Left cardiac atrium (tissue), 4 donors: ENCODE results near the gene CTTN. TPM values are rescaled to one million over a fixed set of nuclear protein-coding genes. Genes with fewer than 3 reads are reported as not detected.

Experiments used
- ATAC-seq, 2 donors: fragments of 200-7000 bp; cut with Tn5 transposase; one replicate each; pipeline ENCODE4 v1.9.1; 2020; ENCODE audit warnings: mild to moderate bottlenecking in 2 of 2, moderate library complexity in 2 of 2
- DNase-seq: peaks from one replicate; pipeline ENCODE4 v3.0.0-alpha.2; 2020
- intact Hi-C, 2 donors: fragments of 100-400 bp; cut with DNase I; formaldehyde crosslinking; loops; one replicate each; pipeline versions ENCODE4 v1.14.1 to v1.15.1; 2022 to 2023
- long read RNA-seq: library from polyadenylated mRNA; unstranded; transcript quantifications from one replicate; pipeline ENCODE4 v2.0.0, GENCODE V29; 2021
- total RNA-seq, 2 donors: library from RNA; stranded (reverse); fragmentation: NEBNext Ultra II Directional; extraction: Animal tissue kit (Norgen Biotek cat#: 25700); gene quantifications; one replicate each; pipeline ENCODE4 v1.2.1, GENCODE V29; 2021
- donor health status: DM: no; HTN: yes; CAD: no.
- donor health status: DM: no; HTN: yes; CAD: no; lungs with severe emphysema.
- donor health status: DM: yes; HTN: yes; CAD: no.
- donor health status: Dilated cardiomyopathy.

CTTN gene
- 100 to 1,000 TPM in 1 of 2 donors, 10 to 100 TPM in 1; 71.7 to 112 TPM for total RNA-seq
- long read RNA-seq, transcript CTTN-202 (17 exons, 3,272 nt) = major isoform, 21 of 65 reads
- long read RNA-seq, transcript CTTN-201 (18 exons, 3,272 nt) = minor isoform, 17 of 65 reads
- long read RNA-seq, partial matches to known transcripts = 11 of 65 reads
- long read RNA-seq, other reads (novel, unspliced or antisense) = 15 of 65 reads

- intact Hi-C loops = no loop called here
- DNase-seq = peak; percentile 90
- peak; percentile 89 to 94 for ATAC-seq
These were observed at the start of gene CTTN for GRCh38 chr11:70397983-70398833. Gene CTTN, plus strand, starts transcription at chr11:70398529. Its CDS starts 8,769 bp downstream, at chr11:70407298.

DNA sequence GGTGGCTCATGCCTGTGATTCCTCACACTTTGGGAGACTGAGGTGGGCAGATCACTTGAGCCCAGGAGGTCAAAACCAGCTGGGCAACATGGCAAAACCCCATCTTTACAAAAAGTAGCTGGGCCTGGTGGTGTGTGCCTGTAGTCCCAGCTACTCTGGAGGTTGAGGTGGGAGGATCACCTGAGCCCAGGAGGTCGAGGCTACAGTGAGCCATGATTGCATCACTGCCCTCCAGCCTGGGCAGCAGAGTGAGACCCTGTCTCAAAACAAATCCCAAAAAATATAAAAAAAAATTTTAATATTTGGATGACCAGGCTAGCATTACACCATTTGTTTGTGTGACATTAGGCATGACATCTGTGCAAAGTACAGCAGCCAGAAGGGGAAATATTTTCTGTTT is 49.7 kb upstream of the CTTN start:
- intact Hi-C loops = no loop called here
- ATAC-seq (no peak), DNase-seq (no peak)

GRCh38 chr11:70351646-70352045 is 46.7 kb upstream of the CTTN start:
- ATAC-seq (no peak), DNase-seq (no peak)
- intact Hi-C loops = no loop called here

GRCh38 chr11:70352100-70352499 is 46.2 kb upstream of the CTTN start:
- no peak for DNase-seq
- ATAC-seq = peak in 1 of 2 donors; percentile 10
- intact Hi-C loops = no loop called here

DNA sequence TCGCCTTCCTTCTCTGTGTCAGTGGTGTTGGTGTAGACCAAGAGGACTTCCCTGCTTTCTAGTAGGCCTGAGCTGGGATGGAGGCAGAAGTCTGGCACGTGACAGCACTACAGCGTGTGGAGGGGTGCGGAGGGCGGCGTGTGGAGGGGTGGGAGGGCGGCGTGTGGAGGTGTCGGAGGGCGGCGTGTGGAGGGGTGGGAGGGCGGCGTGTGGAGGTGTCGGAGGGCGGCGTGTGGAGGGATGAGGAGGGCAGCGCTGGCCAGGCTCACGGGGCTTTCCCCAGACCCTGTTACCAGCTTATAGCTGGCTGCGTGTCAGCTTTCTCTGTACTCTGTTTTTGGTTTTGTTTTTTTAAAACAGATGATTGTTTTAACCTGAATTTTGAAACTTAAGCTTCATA is 45.7 kb upstream of the CTTN start:
- ATAC-seq (peak; percentile 38 to 74), DNase-seq (no peak)
- intact Hi-C loops = no loop called here

DNA sequence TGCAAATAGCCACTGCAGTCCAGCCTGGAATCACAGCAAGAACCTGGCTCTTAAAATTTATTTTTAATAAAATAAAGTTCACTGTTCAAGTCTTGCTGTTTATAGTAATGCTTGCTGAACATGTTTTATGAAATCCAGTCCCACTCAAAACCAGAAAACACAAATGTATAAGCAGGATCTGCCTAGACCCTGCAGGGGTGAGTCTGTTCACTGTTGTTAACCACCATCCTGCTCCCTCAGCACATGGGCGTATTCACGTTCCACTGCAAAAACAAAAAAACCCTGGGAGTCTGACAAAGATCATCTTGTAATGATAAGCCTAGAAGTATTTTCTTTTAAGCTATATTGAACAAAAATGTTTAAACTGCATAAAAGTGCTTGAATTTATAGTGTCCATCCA is 45.0 kb upstream of the CTTN start:
- no peak for DNase-seq
- no peak for ATAC-seq
- intact Hi-C loops = no loop called here

DNA sequence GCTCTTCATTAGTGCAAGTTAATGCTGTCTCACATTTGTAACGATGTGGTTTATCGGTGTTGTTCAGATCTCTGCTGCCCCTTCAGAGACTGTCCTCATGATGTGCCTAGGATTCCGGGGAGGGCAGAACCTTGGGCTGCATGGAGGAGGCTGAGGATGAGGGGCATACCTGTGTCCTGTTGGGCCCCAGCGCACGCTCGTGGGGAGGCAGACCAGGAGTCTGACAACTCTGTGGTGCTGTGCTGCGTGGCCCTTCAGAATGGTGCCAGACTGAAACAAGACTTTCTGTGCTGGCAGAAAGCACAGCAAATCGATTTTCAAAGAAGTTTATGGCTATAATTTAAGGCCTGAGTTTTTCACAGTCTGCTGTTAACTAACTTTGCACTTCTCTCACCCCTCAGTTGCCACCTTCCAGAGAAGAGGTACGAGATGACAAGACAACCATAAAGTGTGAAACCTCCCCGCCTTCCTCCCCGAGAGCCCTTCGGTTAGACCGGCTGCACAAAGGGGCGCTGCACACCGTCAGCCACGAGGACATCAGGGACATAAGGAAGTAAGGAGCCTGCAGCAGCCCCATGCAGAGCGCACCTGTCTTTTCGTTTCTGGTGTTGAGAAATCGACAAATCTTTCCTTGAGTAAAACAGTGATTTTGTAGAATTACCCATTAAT is 44.3 kb upstream of the CTTN start:
- no peak for ATAC-seq
- DNase-seq = no peak
- intact Hi-C loops = no loop called here

GRCh38 chr11:70354629-70355028 is 43.7 kb upstream of the CTTN start:
- intact Hi-C loops = no loop called here
- DNase-seq (no peak), ATAC-seq (no peak)

DNA sequence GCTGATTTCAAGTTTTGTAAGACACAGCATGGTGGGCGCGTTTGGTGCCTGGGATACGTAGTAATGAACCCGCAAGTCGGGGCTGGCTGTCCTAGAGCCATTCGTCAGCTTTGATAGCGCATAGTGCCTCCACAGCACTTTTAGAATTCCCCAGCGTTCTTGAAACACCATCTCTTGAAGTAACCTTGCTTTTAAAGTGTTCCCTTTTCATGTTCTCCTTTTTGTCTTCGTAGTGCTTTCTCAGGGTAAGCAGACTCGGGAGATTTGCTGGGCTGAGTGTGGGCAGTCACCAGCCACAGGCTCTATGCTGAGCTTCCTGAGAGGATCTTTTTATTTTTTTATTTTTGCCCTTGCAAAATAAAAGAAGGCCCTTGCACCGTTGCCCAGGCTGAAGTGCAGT is 39.6 kb upstream of the CTTN start:
- DNase-seq (no peak), ATAC-seq (peak in 1 of 2 donors; percentile 19)
- intact Hi-C loops = no loop called here

DNA sequence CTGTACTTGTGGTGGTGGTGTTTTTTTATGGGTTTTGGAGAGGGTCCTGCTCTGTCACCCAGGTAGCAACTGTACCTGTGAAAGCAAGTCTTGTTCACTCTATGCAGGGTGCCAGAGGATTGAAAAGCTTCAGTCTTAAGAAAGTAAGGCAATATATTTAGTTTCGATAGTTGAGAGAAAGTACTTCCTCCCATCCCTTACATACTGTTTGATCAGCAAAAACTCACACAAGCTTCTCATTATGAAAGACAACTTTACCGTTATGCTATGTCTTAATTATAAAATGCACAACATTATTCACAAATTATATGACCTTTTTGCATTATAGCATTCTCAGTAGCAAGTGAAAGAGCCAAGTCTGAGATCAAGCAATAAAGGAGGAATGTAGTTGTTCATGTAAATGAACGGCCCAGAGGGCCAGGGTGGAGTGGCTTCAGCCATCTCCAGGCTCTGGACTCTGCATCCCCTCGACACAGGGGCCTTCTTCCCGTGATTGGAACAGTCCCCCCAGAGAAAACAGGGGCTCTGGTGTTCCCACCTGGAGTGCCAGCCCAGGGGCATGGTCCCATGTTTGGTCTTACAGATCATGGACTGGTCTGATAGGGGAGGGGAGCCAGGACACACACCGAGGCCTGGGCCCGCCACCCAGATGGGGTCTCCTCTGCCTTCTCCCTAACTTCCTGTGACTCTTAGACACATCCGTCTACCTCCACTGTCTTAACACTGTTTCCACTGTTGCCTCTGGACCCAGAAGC is 38.7 kb upstream of the CTTN start:
- DNase-seq = no peak
- intact Hi-C loops = no loop called here
- ATAC-seq = no peak

GRCh38 chr11:70360211-70360610 is 38.1 kb upstream of the CTTN start:
- ATAC-seq (no peak), DNase-seq (no peak)
- intact Hi-C loops = no loop called here

- ATAC-seq = peak; percentile 47 to 70
- DNase-seq = no peak
These were observed 34.2 kb upstream of the CTTN start for GRCh38 chr11:70364178-70364577.

GRCh38 chr11:70364745-70365543 is 33.4 kb upstream of the CTTN start:
- intact Hi-C loops = no loop called here
- no peak for ATAC-seq

More at GRCh38 chr11:70364178-70364577, 34.2 kb upstream of the CTTN start:
- intact Hi-C loops = no loop called here

DNA sequence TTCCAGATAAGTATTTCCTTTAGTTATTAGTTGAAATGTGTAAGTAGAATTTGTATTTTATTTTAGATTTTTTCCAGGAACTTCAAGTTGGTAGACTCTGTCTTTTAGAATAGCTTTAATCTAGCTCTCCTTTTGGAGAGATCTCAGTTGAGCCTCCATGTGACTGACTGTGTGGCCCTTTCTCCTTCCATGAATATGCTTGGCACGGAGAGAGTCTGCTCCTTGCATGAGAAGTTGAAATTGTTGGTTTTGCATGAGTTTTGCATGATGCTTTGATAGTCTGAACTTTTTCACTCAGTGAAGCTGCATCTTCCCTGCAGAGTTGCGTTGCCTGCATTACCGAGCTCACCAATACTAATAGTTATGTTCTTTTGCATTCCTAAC is 32.8 kb upstream of the CTTN start:
- no peak for ATAC-seq
- intact Hi-C loops = no loop called here
- DNase-seq = no peak

More at GRCh38 chr11:70364745-70365543, 33.4 kb upstream of the CTTN start:
- DNase-seq = no peak

DNA sequence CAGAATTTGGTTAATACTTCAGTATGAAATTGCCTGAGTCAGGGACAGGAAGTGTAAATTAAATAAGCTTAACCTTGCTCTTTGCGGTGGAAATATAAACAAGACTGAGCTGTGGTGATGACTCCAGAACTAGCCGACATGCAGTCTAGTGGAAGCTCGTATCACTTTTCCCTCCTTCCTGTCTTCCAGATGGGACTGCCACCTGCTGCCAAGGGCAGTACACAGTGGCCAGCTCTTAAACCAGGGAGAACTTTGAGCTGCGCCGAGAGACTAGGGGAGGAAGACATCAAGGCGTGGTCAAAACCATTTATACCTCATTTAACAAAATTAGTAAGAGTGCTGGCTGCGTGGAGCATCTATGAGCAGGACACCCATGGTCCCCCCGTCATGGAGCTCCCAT is 31.3 kb upstream of the CTTN start:
- ATAC-seq (no peak), DNase-seq (no peak)
- intact Hi-C loops = no loop called here

DNA sequence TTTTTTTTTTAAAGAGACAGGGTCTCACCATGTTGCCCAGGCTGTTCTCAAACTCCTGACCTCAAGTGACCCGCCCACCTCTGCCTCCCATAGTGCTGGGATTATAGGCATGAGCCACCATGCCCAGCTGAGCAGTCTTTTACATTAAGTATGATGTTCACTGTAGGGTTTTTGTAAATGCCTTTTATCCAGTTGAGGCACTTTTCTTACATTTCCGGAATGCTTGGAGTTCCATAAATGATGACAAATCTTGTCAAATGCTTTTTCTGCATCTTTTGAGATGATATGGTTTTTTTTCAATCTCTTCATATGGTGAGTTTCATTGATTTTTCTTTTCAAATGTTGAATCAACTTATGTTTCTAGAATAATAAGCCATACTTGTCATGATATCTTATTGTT is 29.4 kb upstream of the CTTN start:
- ATAC-seq (no peak), DNase-seq (no peak)
- intact Hi-C loops = no loop called here

DNA sequence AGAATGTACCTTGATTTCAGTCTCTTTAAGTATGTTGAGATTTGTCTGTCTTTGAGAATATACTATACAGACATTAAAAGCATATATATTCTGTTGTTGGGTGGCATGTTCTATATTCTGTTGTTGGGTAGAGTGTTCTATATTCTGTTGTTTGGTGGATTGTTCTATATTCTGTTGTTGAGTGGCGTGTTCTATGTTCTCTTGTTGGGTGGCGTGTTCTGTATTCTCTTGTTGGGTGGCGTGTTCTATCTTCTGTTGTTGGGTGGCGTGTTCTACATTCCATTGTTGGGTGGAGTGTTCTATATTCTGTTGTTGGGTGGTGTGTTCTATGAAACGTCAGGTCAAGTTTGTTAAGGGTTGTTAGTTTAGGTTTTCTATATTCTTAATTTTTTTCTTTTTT is 27.1 kb upstream of the CTTN start:
- ATAC-seq (peak in 1 of 2 donors; percentile 43), DNase-seq (no peak)
- intact Hi-C loops = loop anchor here in 1 of 2 donors (10.0 kb wide), 1 partner anchor 96 kb away; the partner anchor contains the start of gene PPFIA1

DNA sequence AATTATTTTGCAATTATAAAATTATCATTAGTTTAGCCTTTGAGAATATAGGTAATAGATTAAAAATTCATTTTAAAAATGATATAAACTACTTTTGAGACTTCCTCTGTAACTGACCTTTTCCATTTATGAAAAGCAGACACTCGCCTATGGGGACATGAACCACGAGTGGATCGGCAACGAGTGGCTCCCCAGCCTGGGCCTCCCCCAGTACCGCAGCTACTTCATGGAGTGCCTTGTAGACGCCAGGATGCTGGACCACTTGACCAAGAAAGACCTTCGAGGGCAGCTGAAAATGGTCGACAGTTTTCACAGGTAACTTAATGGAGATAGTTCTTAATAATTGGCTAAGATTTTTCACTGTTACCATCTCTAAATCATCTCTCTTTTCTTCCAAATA is 26.3 kb upstream of the CTTN start:
- intact Hi-C loops = loop anchor here in 1 of 2 donors (10.0 kb wide), 1 partner anchor 97 kb away; the partner anchor contains the start of gene PPFIA1
- ATAC-seq = no peak
- DNase-seq = no peak
